HEK293T (cell line): Measurements from ENCODE around the gene ZNF445.
"Not testable (repeated sequence)": the region's sequence is repeated elsewhere in the genome, so short reads cannot be mapped to it uniquely, and the experiment has no call there.

Source experiments
- ARNT ChIP-seq: fragments of 450-650 bp; IDR thresholded peaks from 2 replicates; pipeline ENCODE4 v1.6.1; 2017; ENCODE audit warnings: mild to moderate bottlenecking
- CTBP1 ChIP-seq: fragments of 450-650 bp; IDR thresholded peaks from 2 replicates; pipeline ENCODE4 v1.6.1; 2016; ENCODE audit warnings: borderline replicate concordance
- ELF4 ChIP-seq: fragments of 450-650 bp; IDR thresholded peaks from 2 replicates; pipeline ENCODE4 v1.6.1; 2017; ENCODE audit warnings: antibody characterized with exemption
- FOXA1 ChIP-seq: fragments of 450-650 bp; IDR thresholded peaks from 2 replicates; pipeline ENCODE4 v1.6.1; 2016; ENCODE audit warnings: mild to moderate bottlenecking
- FOXK2 ChIP-seq: fragments of 450-650 bp; IDR thresholded peaks from 2 replicates; pipeline ENCODE4 v1.6.1; 2016; ENCODE audit warnings: mild to moderate bottlenecking
- FOXM1 ChIP-seq: fragments of 450-650 bp; IDR thresholded peaks from 2 replicates; pipeline ENCODE4 v1.6.1; 2017; ENCODE audit warnings: mild to moderate bottlenecking, borderline replicate concordance
- L3MBTL2 ChIP-seq: fragments of 450-650 bp; conservative IDR thresholded peaks from 2 replicates; pipeline ENCODE4 v1.6.1; 2016; ENCODE audit warnings: mild to moderate bottlenecking
- LEF1 ChIP-seq: fragments of 450-650 bp; IDR thresholded peaks from 2 replicates; pipeline ENCODE4 v1.6.1; 2017; ENCODE audit warnings: mild to moderate bottlenecking, borderline replicate concordance
- SP1 ChIP-seq: fragments of 450-650 bp; IDR thresholded peaks from 2 replicates; pipeline ENCODE4 v1.6.1; 2017
- SUZ12 ChIP-seq: fragments of 450-650 bp; IDR thresholded peaks from 2 replicates; pipeline ENCODE4 v1.6.1; 2016; ENCODE audit warnings: mild to moderate bottlenecking
- TARDBP ChIP-seq: fragments of 450-650 bp; IDR thresholded peaks from 2 replicates; pipeline ENCODE4 v1.6.1; 2016

DNA sequence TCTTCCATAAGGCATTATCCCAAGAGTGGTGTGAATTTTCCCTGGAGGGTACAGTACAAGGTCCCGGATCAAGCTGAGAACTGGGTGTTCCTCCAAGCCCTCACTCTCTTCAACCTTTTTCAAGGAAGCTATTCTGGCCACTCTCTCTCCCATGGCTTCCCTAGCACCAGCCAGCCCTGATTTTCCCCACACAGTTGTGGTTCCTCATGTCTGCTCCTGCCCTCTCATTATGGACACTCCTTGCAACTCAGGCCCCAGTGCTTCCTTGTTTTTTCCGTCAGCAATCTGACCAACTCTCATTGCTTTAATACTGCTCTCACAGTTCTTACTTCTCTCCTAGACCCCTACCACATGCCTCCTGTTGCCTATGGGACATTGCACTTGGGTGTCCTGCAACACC, 25.7 kb upstream of the ZNF445 start:
- not testable (repeated sequence) for TF ChIP-seq FOXM1, TARDBP, LEF1, SUZ12, CTBP1, SP1, FOXK2, L3MBTL2, FOXA1, ELF4, ARNT
